Lung microvascular endothelial cell (primary cell): ENCODE results near the gene CPNE5. TPM values are rescaled to one million over a fixed set of nuclear protein-coding genes. Genes with fewer than 3 reads are reported as not detected.
"Not testable (repeated sequence)": the region's sequence is repeated elsewhere in the genome, so short reads cannot be mapped to it uniquely, and the experiment has no call there.

ENCODE experiments used
- DNase-seq, 2 donors: peaks; one replicate each; pipeline versions ENCODE4 v3.0.0 to v3.0.0-alpha.2; 2010; ENCODE audit warnings: low read depth in 2 of 2
- total RNA-seq: library from RNA; depleted of rRNA; stranded (reverse); fragments of >200 nt; gene quantifications from 2 replicates; pipeline ENCODE4 v1.2.1, GENCODE V29; 2014

Gene CPNE5
- total RNA-seq, 1 donor from 2014 or later = 1.2 TPM

DNA sequence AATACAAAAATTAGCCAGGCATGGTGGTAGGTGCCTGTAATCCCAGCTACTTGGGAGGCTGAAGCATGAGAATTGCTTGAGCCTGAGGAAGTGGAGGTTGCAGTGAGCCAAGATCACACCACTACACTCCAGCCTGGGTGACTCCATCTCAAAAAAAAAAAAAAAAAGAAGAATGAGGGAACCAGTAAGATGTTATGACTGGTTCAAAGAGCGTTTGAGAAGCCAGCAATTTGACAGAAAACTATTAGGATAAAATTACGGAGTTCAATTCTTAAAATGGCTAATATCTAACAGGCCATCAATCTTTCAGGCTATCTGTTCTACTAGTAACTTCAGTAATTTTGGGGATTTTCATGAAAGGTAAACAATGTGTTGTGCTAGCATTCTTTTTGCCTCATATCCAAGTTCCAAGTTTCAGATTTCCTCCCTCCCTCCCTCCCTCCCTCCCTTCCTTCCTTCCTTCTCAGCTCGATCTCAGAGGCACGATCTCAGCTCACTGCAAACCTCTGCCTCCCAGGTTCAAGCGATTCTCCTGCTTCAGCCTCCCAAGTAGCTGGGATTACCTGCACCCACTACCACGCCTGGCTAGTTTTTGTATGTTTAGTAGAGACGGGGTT, 134.2 kb downstream of the CPNE5 start:
- DNase-seq = not testable (repeated sequence)

DNA sequence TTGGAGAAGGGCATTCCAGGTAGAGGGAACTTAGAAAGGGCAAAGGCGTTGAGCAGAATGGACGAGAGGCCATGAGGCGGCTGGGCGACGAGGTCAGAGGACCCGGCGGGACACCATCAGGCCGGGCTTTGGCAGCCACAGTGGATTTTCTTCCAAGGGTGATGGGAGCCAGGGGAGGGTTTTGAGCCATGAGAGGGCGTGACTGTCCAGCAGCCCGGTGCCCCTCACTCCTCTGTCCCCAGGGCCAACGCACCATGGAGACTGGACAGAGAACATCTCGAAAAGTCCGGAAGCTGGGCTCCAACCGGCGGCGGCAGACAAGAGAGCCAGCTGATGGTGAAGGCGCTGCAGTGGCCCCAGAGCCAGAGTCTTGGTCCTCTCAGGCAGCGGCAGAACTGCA, 135.3 kb downstream of the CPNE5 start:
- DNase-seq = no peak

DNA sequence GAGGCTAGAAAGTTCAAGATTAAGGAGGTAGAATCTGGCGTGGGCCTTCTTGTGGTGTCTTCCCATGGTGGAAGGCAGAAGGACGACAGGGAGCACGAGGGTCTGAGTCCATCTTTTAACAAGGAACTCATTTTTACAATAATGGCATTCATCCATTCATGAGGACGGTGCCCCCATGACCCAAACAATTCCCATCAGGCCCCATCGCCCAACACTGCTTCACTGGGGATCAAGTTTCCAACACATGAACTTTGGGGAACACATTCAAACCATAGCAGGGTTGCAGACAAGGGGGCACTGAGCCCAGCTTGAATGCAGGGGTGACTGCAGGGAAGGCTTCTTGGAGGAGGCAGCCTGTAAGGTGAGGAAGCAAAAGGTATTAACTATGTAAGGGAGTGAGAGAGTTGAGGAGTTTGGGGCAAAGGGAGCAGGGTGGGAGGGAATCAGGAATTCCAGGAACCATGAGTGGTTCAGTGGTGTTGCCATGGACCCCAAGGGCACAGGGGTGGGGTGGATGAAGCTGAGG, 136.1 kb downstream of the CPNE5 start:
- DNase-seq = no peak

DNA sequence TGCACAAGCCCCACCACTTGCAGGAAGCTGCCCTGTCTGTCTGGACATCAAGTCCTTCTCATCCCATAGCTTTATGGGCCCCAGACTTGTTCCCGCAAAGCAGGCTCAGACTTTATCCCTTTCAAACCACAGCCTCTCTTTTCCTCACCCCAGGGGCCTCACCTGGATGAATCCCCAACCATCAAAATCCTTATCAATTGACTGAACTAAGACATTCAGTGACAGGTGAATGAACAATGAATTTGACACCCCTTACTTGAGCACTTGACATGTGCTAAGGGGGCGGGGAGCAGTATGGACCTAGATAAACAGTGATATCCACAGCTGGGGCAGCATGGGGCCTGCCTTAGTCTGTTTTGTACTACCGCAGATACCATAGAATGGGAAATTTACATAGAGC, 136.6 kb downstream of the CPNE5 start:
- DNase-seq = no peak

DNA sequence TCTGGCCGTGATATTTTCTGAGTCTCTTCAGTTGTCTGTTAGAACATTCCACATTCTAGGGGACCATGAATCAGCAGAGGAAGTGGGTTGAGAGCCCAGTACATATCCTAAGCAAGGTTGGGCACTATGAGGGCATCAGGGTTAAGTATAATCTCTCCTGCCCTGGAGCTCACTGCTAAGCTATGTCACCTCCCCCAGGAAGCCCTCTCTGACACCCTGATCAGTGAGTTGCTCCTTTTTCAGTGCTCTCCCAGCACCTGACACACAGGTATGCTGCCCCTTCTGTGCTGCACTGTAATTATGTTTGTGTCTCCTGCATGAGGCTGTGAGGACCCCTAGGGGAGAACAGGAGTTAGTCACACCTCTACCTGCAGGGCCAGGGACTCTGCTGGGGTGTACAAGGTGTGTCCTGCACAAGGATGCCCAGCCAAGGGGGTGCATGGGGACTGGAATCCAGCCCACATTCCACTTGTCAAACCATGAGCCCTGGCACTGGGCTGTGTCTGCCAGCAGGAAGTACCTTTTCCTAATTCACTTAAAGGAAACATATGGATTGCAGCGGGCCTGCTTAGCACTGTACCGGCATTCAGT, 137.7 kb downstream of the CPNE5 start:
- DNase-seq = peak in 1 of 2 donors; percentile 46

DNA sequence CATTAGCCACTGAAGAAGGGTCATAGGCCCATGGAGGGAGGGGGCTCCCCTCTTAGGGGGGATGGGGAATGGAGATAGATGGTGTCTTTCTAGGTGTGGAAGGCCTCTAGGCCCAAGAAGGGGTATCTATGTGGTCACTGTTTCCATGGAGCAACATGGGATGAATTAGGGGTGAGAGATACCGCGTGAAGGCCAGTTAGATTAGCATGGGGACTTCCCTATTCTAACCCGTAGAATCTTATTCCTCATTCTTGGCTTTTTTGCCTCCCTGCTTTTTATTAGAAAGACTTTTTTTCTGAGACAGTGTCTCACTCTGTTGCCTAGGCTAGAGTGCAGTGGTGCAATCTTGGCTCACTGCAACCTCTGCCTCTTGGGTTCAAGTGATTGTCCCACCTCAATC, 138.4 kb downstream of the CPNE5 start:
- no peak for DNase-seq

DNA sequence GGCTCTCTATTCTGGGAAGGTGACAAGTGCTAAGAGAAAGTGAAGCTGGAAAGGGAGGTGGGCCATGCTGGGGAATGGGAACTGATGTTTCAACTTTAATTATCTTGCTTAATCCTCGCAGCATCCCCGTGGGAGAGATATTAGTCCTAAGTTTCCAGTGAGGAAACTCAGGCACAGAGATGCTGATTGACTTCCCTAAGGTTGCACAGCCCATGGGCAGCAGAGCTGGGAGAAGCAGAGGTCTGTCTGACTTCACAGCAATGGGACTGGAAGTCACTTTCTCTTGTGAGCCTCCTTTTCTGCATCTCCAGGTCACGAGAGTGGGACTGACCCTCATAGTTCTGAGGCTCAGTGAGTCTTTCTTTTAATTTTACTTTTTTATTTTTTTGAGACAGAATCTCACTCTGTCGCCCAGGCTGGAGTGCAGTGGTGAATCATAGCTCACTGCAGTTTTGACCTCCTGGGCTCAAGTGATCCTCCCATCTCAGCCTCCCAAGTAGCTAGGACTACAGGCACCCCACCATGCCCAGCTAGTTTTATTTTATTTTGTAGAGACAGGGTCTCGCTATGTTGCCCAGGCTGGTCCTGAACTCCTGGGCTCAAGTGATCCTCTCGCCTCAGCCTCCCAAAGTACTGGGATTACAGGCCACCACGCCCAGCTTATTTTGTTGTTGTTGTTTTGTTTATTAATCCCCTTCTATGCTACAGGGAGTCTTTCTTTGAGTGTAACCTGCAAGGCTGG, 139.0 kb downstream of the CPNE5 start:
- DNase-seq = no peak

DNA sequence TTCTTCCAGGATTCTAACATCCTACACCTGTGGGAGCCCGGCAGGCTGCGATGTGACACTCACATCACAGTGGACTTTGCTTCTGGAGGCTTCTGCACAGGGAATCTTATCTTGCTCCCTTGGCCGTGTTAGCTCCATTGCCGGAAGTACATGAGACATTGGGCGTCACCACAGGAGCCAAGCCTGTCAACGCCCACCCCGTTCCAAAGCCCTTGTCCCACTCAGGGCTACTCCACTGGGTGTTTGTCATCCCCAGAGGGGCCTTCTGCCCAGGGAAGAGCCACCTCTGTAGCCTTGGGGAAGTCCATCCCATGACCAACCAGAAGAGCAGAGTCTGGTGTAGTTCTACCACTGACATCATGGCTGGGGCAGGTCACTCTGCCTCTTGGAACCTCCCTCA, 139.9 kb downstream of the CPNE5 start:
- DNase-seq = no peak

DNA sequence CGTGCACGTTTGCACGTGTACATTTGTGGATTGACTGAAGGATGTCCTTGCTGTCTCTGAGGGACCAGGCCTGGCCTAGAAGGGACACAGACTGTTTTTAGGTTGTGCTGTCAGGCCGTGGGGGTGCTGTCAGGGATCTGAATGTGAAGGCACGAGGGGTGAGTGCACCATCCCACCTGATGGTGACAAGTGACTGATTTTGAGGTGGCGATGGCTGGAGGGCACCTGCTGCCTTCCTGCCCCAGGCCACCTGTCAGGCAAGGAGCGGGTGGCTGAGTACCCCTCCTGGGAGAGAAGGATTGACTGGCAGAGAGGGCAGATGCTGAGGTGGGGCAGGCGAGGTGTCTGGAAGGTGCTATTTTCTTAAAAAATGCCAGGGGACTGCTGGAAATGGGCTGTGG, 140.4 kb downstream of the CPNE5 start:
- DNase-seq = no peak

DNA sequence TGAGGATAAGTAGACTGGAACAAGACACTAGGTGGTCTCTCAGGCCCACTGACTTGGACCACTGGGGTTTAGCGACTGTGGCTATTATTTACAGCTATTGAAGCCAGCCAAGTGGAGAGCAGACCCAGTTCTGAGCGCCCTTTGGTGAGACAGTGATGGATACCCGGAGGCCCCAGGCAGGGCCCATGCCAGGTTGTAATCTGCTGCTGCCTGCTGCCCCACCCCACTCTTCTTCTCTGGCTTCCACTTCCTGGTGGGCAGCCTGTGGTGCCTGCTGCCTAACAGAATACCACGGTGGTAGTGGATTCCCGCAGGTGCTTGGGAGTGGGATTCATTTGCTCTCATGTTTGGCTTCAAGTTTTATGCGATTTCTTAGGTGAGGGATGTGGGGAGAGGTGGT, 141.0 kb downstream of the CPNE5 start:
- DNase-seq = no peak

DNA sequence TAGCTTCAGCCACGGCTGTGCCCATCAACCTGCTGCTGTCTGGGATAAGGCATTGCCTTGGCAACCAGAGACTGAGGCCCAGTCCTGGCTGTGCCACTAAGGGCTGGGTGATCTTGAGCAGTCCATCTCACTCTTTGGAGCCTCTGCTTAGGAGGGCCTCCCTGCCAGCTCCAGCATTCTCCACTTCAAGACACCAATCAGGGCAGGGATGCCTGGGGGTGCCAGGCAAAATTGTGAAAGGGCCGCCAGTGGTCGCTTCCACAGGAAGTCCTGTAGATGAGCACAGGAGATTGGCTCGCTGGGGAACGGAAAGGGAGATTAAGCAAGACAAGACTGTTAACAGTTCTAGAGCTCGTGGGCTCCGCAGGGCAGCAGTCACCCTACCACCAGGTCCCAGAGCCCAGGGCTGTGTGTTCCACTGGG, 141.8 kb downstream of the CPNE5 start, which contains the start of gene RAB44:
Gene RAB44, plus strand, starts transcription at position 346 of the 423 bp plus-strand sequence. CDS start 6,410 bp downstream, outside the sequence.
- no peak for DNase-seq

DNA sequence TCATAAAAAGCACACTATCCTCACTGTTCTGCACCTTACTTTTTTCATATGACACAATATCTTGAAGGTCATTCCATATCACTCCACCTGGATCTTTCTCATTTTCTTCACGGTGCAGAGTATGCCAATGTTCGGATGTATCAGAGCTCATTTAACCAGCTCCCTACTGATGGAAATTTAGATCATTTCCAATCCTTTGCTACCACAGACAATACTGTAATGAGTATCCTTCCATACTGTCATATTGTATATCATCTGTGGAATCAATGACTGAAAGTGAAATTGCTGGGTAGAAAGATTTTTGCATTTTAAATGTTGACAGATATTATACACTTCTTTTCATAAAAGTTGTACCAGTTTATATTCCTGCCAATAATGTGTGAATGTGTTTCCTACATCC, 143.8 kb downstream of the CPNE5 start:
- DNase-seq = no peak

DNA sequence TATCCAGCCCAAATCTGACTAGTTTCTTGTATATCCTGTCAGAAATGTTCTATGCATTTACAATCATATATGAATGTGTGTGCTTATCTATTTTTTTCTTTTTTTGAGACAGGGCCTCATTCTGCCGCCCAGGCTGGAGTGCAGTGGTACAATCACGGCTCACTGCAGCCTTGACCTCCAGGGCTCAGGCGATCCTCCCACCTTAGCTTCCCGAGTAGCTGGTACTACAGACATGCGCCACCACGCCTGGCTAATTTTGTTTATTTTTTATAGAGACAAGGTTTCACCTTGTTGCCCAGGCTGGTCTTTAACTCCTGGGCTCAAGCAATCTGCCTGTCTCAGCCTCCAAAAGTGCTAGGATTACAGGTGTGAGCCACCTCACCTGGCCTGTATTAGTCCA, 144.6 kb downstream of the CPNE5 start:
- DNase-seq = no peak

DNA sequence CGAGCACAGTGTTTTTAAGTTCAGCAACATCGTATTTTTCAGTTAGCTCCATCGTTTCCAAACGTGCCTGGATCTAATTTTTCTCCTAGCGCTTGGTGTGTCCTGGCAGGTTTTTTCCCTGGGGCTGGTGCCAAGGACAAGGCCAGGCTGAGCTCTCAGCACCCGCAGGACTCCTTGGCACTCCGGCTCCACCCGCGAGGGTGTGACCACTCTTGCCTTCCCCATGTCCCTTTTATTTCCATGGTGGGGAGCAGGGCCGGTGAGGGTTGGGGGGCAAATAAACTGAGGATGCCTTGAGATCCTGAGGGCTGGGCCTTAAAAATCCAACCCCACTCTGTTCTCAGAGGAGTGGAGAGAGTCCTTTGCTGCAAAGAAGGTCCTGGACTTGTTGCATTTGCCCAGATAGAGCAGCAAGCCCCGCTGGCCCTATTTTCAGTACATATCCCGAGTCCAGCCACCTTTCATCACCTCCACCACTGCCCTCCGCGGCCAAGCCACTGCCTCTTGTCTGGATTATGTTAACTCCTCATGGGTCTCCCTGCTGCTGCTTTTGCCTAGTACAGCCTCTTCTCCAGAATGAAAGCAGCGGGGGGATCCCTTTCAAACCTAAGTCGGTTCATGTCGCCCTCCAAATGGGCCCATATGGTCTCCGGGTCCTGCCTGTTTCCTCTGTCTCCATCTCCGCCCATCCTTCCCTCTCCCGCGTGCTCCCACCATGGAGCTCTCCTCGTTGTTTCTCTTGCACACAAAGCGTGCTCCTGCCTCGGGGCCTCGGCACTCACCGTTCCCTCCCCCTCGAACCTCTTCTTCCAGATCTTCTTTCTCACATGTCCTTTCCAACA, 146.2 kb downstream of the CPNE5 start:
- DNase-seq = no peak

DNA sequence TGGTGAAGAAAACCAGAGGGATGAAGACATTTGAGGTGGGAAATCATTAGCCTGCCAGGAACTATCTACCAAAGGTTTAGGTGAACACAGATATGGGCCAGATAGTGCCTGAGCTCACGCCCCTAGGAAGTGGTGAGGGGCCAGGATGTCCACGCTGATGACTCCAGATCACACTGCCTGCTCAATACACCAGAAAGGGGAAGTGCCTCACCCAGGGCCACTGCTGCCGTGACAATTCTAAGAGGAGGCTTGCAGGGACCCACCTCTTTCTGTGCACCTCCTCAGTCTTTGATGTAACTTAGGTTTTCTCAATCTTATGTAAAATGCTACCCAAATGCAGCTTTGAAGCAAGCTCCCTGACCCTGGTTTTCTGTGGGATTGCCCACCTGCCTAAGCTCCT, 147.0 kb downstream of the CPNE5 start:
- DNase-seq = no peak

DNA sequence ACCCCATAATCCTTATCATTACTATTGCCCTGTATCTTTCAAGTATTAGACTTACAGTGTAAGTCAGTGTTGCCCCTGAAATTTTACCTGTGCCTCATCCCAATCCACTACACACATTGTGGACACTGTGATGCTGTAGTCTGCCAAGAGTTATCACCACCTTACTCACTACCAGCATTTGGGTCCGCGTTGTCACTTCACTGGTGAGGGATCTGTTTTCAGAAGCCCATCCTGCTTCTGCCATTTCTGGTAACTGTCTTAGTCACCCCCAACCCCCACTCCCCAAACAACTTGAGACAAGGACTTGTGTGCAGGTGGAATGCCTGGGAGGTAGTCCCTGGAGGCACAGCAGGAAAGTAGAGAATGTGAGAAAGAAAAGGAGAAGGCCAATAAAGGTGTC, 147.6 kb downstream of the CPNE5 start:
- DNase-seq = no peak

DNA sequence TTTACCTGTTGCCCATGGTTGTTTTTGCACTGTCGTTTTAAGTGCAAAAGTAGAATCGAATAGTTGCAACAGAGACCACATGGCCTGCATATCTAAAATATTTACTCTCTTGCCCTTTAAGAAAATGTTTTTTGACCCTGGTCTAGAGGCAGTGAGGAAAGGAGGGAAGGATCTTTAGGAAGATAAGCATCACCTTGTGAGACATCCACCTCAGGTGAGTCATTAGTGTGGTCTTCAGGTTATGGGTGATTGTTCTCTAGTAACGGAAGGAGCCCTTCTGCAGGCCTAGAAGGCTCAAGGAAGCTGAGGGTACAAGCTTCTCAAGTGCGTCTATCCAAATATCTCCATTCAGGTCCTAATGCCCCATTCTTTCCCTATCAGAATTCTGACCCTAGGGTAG, 148.2 kb downstream of the CPNE5 start:
- DNase-seq = no peak
